Subcutaneous adipose tissue (tissue), 4 donors: ENCODE data around the gene RNASE13. TPM values are rescaled to one million over a fixed set of nuclear protein-coding genes. Genes with fewer than 3 reads are reported as not detected.

ENCODE experiments used
- CTCF ChIP-seq: fragments of 450-650 bp; IDR thresholded peaks from one replicate; pipeline ENCODE4 v1.5.1; 2016; ENCODE audit warnings: low read depth, mild to moderate bottlenecking, control low read depth, antibody characterized with exemption, moderate library complexity
- total RNA-seq, 4 donors: library from RNA; depleted of rRNA; stranded (reverse); fragments of >200 nt; gene quantifications; one replicate each; pipeline ENCODE4 v1.1.0, GENCODE V29; 2016

The RNASE13 gene
- total RNA-seq, 4 donors from 2014 or later = not detected

GRCh38 chr14:21017528-21018245 is 16.9 kb downstream of the RNASE13 start:
- no peak for TF ChIP-seq CTCF

- TF ChIP-seq CTCF = no peak
These were observed 18.0 kb downstream of the RNASE13 start for GRCh38 chr14:21016413-21017190.

GRCh38 chr14:21015312-21015711 is 19.3 kb downstream of the RNASE13 start:
- TF ChIP-seq CTCF = no peak

- no peak for TF ChIP-seq CTCF
These were observed 19.8 kb downstream of the RNASE13 start for GRCh38 chr14:21014761-21015190.

- no peak for TF ChIP-seq CTCF
These were observed 23.5 kb downstream of the RNASE13 start for GRCh38 chr14:21011136-21011535.

- TF ChIP-seq CTCF = no peak
These were observed 30.7 kb downstream of the RNASE13 start for GRCh38 chr14:21003788-21004346.

GRCh38 chr14:21001218-21001617 is 33.4 kb downstream of the RNASE13 start:
- TF ChIP-seq CTCF = no peak
